Fibroblast of mammary gland (primary cell): ENCODE measurements around the gene ING5.

Source experiments
- DNase-seq: peaks from one replicate; pipeline ENCODE4 v3.0.0-alpha.2; 2010; ENCODE audit warnings: low read depth
- H3K4me3 ChIP-seq: 2 replicates; pipeline ENCODE4 v1.5.1; 2011; ENCODE audit warnings: low read depth, mild to moderate bottlenecking, low read length, moderate library complexity; ENCODE audit not compliant: control insufficient read depth
- TF ChIP-seq, protein P1 (sequence below): conservative IDR thresholded peaks from 2 replicates; pipeline ENCODE4 v1.5.1; 2011; ENCODE audit warnings: low read depth, low read length, inconsistent platforms; ENCODE audit not compliant: control insufficient read depth, insufficient read depth

Gene ING5

DNA sequence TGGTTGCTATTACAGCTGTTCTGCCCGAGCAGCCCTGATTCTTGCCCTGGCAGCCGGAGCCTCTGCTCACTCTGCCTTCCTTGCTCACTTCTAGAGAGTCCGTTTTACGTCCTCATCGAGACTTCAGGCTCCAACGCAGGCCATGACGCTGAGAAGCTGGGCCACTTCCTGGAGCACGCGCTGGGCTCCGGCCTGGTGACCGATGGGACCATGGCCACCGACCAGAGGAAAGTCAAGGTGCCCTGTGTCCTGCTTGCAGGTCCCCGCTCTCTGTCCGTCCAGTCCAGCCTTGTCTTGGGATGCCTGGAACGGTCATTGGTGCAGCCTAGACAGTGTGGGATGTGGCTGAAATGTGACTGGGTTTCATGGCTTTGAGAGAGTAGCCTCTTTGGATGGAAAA is 49.3 kb downstream of the ING5 start:
- no peak for DNase-seq
- TF ChIP-seq, protein P1, sequence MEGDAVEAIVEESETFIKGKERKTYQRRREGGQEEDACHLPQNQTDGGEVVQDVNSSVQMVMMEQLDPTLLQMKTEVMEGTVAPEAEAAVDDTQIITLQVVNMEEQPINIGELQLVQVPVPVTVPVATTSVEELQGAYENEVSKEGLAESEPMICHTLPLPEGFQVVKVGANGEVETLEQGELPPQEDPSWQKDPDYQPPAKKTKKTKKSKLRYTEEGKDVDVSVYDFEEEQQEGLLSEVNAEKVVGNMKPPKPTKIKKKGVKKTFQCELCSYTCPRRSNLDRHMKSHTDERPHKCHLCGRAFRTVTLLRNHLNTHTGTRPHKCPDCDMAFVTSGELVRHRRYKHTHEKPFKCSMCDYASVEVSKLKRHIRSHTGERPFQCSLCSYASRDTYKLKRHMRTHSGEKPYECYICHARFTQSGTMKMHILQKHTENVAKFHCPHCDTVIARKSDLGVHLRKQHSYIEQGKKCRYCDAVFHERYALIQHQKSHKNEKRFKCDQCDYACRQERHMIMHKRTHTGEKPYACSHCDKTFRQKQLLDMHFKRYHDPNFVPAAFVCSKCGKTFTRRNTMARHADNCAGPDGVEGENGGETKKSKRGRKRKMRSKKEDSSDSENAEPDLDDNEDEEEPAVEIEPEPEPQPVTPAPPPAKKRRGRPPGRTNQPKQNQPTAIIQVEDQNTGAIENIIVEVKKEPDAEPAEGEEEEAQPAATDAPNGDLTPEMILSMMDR: no peak
- H3K4me3 ChIP-seq: no peak overlapping the region

DNA sequence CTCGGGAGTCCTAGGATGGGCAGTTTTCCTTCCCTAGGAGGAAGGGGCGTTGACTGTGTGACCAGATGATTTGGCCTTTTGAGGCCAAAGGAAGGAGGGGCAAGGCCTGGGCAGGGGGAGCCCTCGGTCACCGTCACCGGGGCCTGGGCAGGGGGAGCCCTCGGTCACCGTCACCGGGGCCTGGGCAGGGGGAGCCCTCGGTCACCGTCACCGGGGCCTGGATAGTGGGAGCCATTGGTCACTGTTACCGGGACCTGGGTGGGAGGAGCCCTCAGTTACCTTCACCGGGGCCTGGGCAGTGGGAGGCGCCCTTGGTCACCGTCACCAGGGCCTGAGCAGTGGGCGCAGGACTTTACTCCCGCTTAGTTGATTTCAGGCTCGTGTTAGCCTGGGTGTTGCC is 49.9 kb downstream of the ING5 start:
- TF ChIP-seq, protein P1: no peak
- DNase-seq: no peak
- no peak overlapping the region for H3K4me3 ChIP-seq

DNA sequence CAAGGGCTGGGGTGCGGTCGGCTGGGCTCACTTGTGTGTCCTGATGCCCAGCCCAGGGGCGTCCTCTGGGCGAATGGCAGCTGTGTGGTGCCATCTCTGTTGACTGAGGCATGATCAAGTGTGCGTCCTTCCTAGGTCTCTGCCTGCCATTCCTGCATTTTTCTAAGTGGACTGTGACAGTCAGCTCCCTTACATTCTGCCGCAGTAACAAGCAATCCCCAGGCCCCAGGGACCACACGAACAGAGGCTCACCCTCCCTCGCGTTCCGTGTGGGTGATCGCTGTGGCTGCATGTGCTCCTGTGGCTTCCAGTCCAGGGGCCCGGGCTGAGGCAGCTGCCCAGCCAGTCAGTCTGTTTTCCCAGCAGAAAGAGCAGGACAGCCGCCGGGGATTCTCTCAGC is 50.4 kb downstream of the ING5 start:
- no peak for DNase-seq
- H3K4me3 ChIP-seq: no peak overlapping the region
- TF ChIP-seq, protein P1: no peak

DNA sequence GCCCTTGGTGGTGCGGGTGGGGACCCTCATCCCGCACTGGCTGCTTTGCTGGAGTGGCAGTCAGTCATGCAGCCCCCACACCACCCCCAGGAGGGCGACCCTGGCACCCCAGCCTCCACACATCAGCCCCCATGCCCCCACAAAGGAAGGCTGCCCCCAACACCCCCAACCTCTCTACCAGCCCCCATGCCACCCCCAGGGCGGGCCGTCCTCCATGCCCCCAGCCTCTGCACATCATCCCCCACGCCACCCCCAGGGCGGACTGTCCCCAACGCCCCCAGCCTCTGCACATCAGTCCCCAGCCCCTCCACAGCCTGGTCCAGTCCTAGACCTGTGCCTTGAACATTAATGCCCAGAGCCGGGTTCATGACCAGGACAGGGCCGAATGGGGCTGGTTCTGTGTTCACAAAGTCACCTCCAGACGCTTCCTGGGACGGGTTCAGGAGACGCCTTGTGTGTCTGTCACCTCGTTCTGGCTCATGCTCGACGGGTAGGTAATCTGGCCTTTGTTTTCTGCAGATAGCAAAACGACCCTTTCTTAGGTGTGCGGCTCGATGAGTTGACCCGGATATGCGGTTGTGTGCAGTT is 50.9 kb downstream of the ING5 start:
- DNase-seq: no peak
- TF ChIP-seq, protein P1: no peak
- no peak overlapping the region for H3K4me3 ChIP-seq

DNA sequence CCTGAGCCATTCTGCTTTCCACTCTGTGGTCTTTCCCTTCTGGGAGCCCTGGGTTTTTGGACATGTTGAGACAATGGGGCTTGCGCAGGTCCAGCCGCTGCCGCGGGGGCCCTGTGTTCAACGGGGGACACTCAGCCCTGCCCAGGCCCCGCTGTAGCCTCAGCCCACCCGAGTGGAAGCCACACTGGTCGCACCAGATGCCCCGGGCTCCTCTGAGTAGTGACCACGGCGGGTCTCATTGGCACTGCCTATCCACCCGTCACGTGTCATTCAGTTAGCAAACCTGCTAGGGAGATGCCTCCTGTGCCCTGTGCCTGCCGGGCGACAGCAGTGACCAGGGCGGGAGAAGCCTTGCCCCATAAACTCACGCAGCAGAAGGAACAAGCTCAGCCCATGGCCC is 51.7 kb downstream of the ING5 start:
- H3K4me3 ChIP-seq: no peak overlapping the region
- TF ChIP-seq, protein P1: no peak
- DNase-seq: no peak

DNA sequence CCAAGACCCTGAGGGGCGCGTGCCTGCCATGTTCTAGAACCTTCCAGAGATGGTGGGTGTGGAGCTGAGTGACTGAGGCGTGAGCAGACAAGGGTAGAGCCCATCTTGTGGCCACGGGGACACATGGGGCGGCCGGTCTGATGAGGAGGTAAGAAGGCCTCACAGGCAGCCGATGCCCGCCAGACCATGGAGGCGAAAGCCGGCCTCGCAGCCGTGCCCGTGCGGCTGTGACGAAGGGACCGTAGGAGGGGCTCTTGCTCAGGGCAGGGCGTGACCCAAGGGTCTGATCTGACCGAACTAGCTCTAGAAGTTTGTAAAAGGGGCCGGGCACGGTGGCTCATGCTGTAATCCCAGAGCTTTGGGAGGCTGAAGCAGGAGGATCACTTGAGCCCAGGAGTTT is 52.2 kb downstream of the ING5 start:
- TF ChIP-seq, protein P1: no peak
- H3K4me3 ChIP-seq: no peak overlapping the region
- no peak for DNase-seq

DNA sequence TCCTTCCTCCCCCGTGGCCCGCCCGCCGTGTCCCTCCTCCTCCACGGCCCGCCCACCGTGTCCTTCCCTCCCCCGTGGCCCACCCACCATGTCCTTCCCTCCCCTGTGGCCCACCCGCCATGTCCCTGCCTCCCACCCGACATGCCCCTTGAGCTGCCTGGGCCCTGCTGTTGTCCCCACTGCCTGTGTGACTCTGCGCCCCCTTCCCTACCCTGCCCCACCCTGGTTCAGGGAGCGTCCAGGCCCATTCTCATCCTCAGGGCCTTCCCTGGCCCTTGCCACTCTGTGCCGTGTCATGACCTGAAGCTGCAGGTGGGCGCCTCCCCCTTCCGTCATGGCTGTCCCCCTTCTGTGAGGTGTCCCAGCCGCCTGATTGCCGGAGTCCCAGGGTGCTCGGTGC is 53.3 kb downstream of the ING5 start:
- no peak for DNase-seq
- TF ChIP-seq, protein P1: no peak

More for the DNA sequence above, 53.3 kb downstream of the ING5 start:
- no peak overlapping the region for H3K4me3 ChIP-seq
